IMR-90 (cell line): Measurements from ENCODE around the gene GMCL2. TPM values are rescaled to one million over a fixed set of nuclear protein-coding genes. Genes with fewer than 3 reads are reported as not detected.
A peak's percentile ranks its signal among the peaks of the same experiment; 100 is the strongest.

Source experiments
- ATAC-seq: fragments of 200-7000 bp; cut with Tn5 transposase; 2 replicates; pipeline ENCODE4 v1.9.1; 2020; ENCODE audit warnings: low read depth, mild to moderate bottlenecking, moderate library complexity
- BruUV-seq: library from RNA; stranded (reverse); fragments of 400-500 nt; replicated peaks from 2 replicates; lab custom pipeline; 2021; lab: Mats Ljungman, UMichigan
- CTCF ChIA-PET: fragments of 300-600 bp; formaldehyde crosslinking; extraction: SDS; loops from one replicate; lab custom pipeline; 2021; ENCODE audit warnings: antibody characterized with exemption; lab: Yijun Ruan, JAX
- POLR2A ChIA-PET: fragments of 300-600 bp; sonication (Branson Sonifier 250); formaldehyde crosslinking; loops from one replicate; lab custom pipeline; 2022; ENCODE audit warnings: antibody characterized with exemption; ENCODE audit not compliant: unreplicated experiment; lab: Charles Lee
- DNase-seq: peaks from one replicate; pipeline ENCODE4 v3.0.0; 2013
- H2AFZ ChIP-seq: replicated peaks from 2 replicates; pipeline ENCODE3; 2013; ENCODE audit warnings: low read length, mild to moderate bottlenecking; ENCODE audit not compliant: poor library complexity
- H2AK5ac ChIP-seq: 2 replicates; pipeline ENCODE4 v1.6.1; 2013; ENCODE audit warnings: low read depth, low read length, inconsistent platforms
- H2AK9ac ChIP-seq: replicated peaks from 2 replicates; pipeline ENCODE3; 2013; ENCODE audit warnings: mild to moderate bottlenecking, low read depth, low read length, moderate library complexity; ENCODE audit not compliant: poor library complexity
- H2BK120ac ChIP-seq: 2 replicates; pipeline ENCODE4 v1.6.1; 2013; ENCODE audit warnings: low read depth, low read length, inconsistent platforms
- H2BK15ac ChIP-seq: 3 replicates; pipeline ENCODE4 v1.6.1; 2013; ENCODE audit warnings: low read depth, low read length, inconsistent platforms
- H2BK20ac ChIP-seq: 2 replicates; pipeline ENCODE4 v1.6.1; 2013; ENCODE audit warnings: low read depth, mild to moderate bottlenecking, inconsistent platforms, low read length, moderate library complexity
- H2BK5ac ChIP-seq: 2 replicates; pipeline ENCODE4 v1.6.1; 2013; ENCODE audit warnings: mild to moderate bottlenecking, low read depth, low read length, inconsistent platforms; ENCODE audit not compliant: poor library complexity, severe bottlenecking
- H3K14ac ChIP-seq: replicated peaks from 2 replicates; pipeline ENCODE4 v1.6.1; 2013; ENCODE audit warnings: low read depth, low read length, inconsistent platforms
- H3K18ac ChIP-seq: 2 replicates; pipeline ENCODE4 v1.6.1; 2013; ENCODE audit warnings: low read depth, low read length, control low read depth
- H3K23ac ChIP-seq: 2 replicates; pipeline ENCODE4 v1.6.1; 2013; ENCODE audit warnings: low read depth, low read length, inconsistent platforms
- H3K27ac ChIP-seq: 2 replicates; pipeline ENCODE4 v1.5.1; 2013; ENCODE audit warnings: mild to moderate bottlenecking, control low read depth, low read length; ENCODE audit not compliant: insufficient read depth
- H3K27me3 ChIP-seq: 2 replicates; pipeline ENCODE4 v1.6.1; 2013; ENCODE audit warnings: low read length; ENCODE audit not compliant: control insufficient read depth, insufficient read depth
- H3K36me3 ChIP-seq: 2 replicates; pipeline ENCODE4 v1.6.1; 2013; ENCODE audit warnings: low read length, mixed read lengths; ENCODE audit not compliant: control insufficient read depth, insufficient read depth
- H3K4ac ChIP-seq: 2 replicates; pipeline ENCODE4 v1.6.1; 2013; ENCODE audit warnings: low read depth, low read length, inconsistent platforms
- H3K4me1 ChIP-seq: 2 replicates; pipeline ENCODE4 v1.6.1; 2013; ENCODE audit warnings: low read length, mixed read lengths; ENCODE audit not compliant: control insufficient read depth, insufficient read depth
- H3K4me2 ChIP-seq: 2 replicates; pipeline ENCODE4 v1.6.1; 2013; ENCODE audit warnings: low read depth, mild to moderate bottlenecking, control low read depth, low read length, moderate library complexity
- H3K4me3 ChIP-seq: 2 replicates; pipeline ENCODE4 v1.5.1; 2013; ENCODE audit warnings: low read depth, mild to moderate bottlenecking, control low read depth, low read length, moderate library complexity; ENCODE audit not compliant: insufficient read depth
- H3K56ac ChIP-seq: 2 replicates; pipeline ENCODE4 v1.6.1; 2013; ENCODE audit warnings: low read length, inconsistent platforms; ENCODE audit not compliant: insufficient read depth; ENCODE audit errors: extremely low read depth
- H3K79me1 ChIP-seq, 2 experiments: 2 replicates each; pipeline ENCODE4 v1.6.1; 2013; ENCODE audit warnings: low read length in 2 of 2, inconsistent platforms in 1 of 2, low read depth in 1 of 2
- H3K9ac ChIP-seq: 2 replicates; pipeline ENCODE4 v1.6.1; 2013; ENCODE audit warnings: low read depth, low read length, control low read depth
- H3K9me1 ChIP-seq: 2 replicates; pipeline ENCODE4 v1.6.1; 2013; ENCODE audit warnings: low read length, inconsistent platforms; ENCODE audit not compliant: insufficient read depth
- H3K9me3 ChIP-seq: 2 replicates; pipeline ENCODE4 v1.6.1; 2013; ENCODE audit warnings: low read length; ENCODE audit not compliant: control insufficient read depth, insufficient read depth
- H4K20me1 ChIP-seq: 2 replicates; pipeline ENCODE4 v1.6.1; 2013; ENCODE audit warnings: low read length, inconsistent platforms; ENCODE audit not compliant: insufficient read depth
- H4K5ac ChIP-seq: 2 replicates; pipeline ENCODE4 v1.6.1; 2013; ENCODE audit warnings: mild to moderate bottlenecking, low read depth, low read length, control low read depth
- H4K8ac ChIP-seq, 2 experiments: 2 replicates each; pipeline ENCODE4 v1.6.1; 2013; ENCODE audit warnings: low read depth in 2 of 2, low read length in 2 of 2, control low read depth in 1 of 2, inconsistent platforms in 1 of 2
- H4K91ac ChIP-seq: 2 replicates; pipeline ENCODE4 v1.6.1; 2013; ENCODE audit warnings: low read depth, low read length, inconsistent platforms; ENCODE audit not compliant: insufficient read depth
- SMC3 ChIP-seq: fragments of 150-350 bp; IDR thresholded peaks from 2 replicates; pipeline ENCODE4 v1.6.1; 2016; ENCODE audit warnings: low read depth, mild to moderate bottlenecking, antibody characterized with exemption, low read length, moderate library complexity
- WGBS, 2 experiments: methylation state at CpG; one replicate each; pipeline versions ENCODE4 v1.1.5 to v1.1.7; 2013; ENCODE audit warnings: missing lambda C conversion rate in 2 of 2; ENCODE audit not compliant: insufficient read length in 1 of 2; ENCODE audit errors: extremely low coverage in 2 of 2; 5-methylcytosine and 5-hydroxymethylcytosine counted together
- dilution Hi-C: fragments of 300-500 bp; cut with HindIII; formaldehyde crosslinking; loops from one replicate; pipeline ENCODE4 v1.14.3; 2018; ENCODE audit warnings: low sequenced_read_pairs; ENCODE audit not compliant: unreplicated experiment
- in situ Hi-C: fragments of 300-500 bp; cut with MboI; formaldehyde crosslinking; loops from 3 replicates; pipeline ENCODE4 v1.14.3; 2019; ENCODE audit warnings: low sequenced_read_pairs, inconsistent platforms, mixed read lengths
- intact Hi-C: fragments of 100-400 bp; cut with micrococcal nuclease; formaldehyde crosslinking; loops from 2 replicates; pipeline ENCODE4 v1.10.0; 2022
- polyA plus RNA-seq, 3 experiments: library from polyadenylated mRNA; depleted of rRNA; stranded (reverse); fragments of >200 nt; gene quantifications; 2 replicates each; pipeline ENCODE4 v1.2.3, GENCODE V29; 2012; ENCODE audit warnings: low replicate concordance in 1 of 3
- total RNA-seq: library from RNA; depleted of rRNA; stranded (reverse); fragments of >200 nt; gene quantifications from 2 replicates; pipeline ENCODE4 v1.2.3, GENCODE V29; 2012

Gene GMCL2
- total and polyA plus RNA-seq, 2 of the 4 experiments (the other 2 are of a cell fraction), result not detected

- Histone ChIP-seq H3K4me1 (peaks cover 7% of the 10 kb centered on the region), H2BK120ac (no peak overlapping the region), H3K4me3 (no peak overlapping the region), H3K27ac (no peak overlapping the region), H3K14ac (no peak overlapping the region), H3K9me3 (no peaks in the 10 kb centered on the region), H3K79me1 (peaks cover 24 to 66% of the 10 kb centered on the region in 2 experiments), H2AK5ac (no peak overlapping the region), H2AFZ (no peak overlapping the region), H3K56ac (no peak overlapping the region), H2AK9ac (no peak overlapping the region), H2BK15ac (no peak overlapping the region), H3K9ac (no peak overlapping the region), H3K36me3 (peaks cover 57% of the 10 kb centered on the region), H4K8ac (no peak overlapping the region), H2BK20ac (no peak overlapping the region), H3K27me3 (no peaks in the 10 kb centered on the region), H3K23ac (peak overlapping the region; percentile 49; the same call in 1 of the 2 replicates), H4K5ac (no peak overlapping the region), H2BK5ac (no peak overlapping the region), H3K4me2 (no peak overlapping the region), H3K9me1 (peaks cover 20% of the 10 kb centered on the region), H3K4ac (no peak overlapping the region), H4K20me1 (peaks cover 64% of the 10 kb centered on the region), H4K91ac (no peak overlapping the region), H3K18ac (no peak overlapping the region)
- ATAC-seq (no peak), DNase-seq (peak; percentile 67)
- TF ChIP-seq SMC3, result no peak
- dilution Hi-C loops, result no loop called here
- ChIA-PET CTCF (no interaction called here), POLR2A (no interaction called here)
- intact Hi-C loops, result no loop called here
- 100% methylated on average over 4 of the region's 5 CpGs; no CpG with 5 or more reads in 1 of the 2 experiments for WGBS, 2 experiments
- BruUV-seq, result no TSS peak
- in situ Hi-C loops, result no loop called here
Observed at GRCh38 chr5:178207183-178207916, 20.2 kb upstream of the GMCL2 start.
